Stimulated activated CD4-positive, alpha-beta T cell treated with anti-CD3 and anti-CD28 coated beads, Interleukin-12 subunit alpha, Interleukin-12 subunit beta, amount 100 ng/mL, for 24 hours (primary cell): Measurements from ENCODE around the gene SPANXN2.
"Not testable (repeated sequence)": the region's sequence is repeated elsewhere in the genome, so short reads cannot be mapped to it uniquely, and the experiment has no call there.

Experiments used
- DNase-seq, 2 experiments: peaks; one replicate each; pipeline ENCODE4 v3.0.0-alpha.2; 2020; ENCODE audit warnings: low read depth in 2 of 2

SPANXN2 gene, protein sequence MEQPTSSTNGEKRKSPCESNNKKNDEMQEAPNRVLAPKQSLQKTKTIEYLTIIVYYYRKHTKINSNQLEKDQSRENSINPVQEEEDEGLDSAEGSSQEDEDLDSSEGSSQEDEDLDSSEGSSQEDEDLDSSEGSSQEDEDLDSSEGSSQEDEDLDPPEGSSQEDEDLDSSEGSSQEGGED

DNA sequence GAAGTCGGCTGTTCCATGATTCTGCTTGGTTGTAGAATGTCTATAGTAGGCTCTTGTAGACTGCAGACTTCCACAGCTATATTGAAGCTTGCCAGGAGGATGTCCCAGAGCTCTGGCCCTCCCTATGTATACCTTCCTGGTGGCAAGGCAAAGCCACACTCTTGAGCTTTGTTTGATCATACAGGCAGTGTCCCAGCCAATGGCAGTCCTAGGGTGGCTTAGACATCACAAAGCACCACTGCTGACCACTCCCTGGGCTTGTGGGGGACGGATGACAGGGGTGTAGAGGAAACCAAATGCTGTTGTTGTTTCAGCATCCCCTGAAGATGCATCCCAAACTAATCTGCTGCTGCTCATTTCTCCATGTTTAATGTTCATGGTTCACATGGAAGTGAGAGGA lies at the start of gene SPANXN2:
Gene SPANXN2 (minus strand): TSS at position 101 of the 400 bp plus-strand sequence. CDS start 84 bp downstream, at position 17.
- DNase-seq = not testable (repeated sequence)

DNA sequence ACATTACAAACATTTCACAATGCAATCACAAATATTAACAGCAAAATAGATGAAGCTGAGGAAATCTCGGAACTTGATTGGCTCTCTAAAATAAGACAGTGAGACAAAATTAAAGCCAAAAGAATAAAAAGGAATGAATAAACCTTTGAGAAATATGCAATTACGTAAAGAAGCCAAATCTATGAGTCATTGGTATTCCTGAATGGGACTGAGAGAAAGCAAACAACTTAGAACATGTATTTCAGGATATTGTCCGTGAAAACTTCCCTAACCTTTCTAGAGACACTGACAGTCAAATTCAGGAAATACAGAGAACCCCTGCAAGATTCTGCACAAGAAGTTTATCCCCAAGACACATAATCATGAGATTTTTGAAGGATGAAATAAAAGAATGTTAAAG lies 48.4 kb upstream of the SPANXN2 start:
- DNase-seq = no peak

DNA sequence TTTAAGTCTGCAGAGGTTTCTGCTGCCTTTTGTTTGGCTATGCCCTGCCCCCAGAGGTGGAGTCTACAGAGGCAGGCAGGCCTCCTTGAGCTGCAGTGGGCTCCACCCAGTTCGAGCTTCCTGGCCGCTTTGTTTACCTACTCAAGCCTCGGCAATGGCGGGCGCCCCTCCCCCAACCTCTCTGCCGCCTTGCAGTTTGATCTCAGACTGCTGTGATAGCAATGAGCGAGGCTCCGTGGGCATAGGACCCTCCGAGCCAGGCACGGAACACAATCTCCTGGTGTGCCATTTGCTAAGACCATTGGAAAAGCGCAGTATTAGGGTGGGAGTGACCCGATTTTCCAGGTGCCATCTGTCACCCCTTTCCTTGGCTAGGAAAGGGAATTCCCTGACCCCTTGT lies 47.2 kb upstream of the SPANXN2 start:
- not testable (repeated sequence) for DNase-seq

DNA sequence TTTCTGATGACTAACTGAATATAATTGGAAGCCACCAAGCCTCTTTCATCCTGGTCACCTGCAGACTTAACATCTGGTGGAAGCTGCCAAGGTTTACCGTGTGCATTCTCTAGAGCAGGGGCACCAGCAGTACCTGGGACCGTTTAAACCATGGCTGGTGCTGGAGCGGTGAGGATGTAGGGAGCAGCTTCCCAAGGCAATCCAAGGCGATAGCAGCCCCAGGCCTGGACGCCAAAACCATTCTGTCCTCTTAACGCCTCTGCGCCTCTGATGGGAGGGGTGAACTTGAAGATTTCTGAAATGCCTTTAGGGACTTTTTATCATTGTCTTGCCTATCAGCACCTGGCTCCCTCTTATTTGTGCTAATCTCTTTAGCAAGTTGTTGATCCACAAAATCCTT lies 37.3 kb upstream of the SPANXN2 start:
- no peak for DNase-seq

DNA sequence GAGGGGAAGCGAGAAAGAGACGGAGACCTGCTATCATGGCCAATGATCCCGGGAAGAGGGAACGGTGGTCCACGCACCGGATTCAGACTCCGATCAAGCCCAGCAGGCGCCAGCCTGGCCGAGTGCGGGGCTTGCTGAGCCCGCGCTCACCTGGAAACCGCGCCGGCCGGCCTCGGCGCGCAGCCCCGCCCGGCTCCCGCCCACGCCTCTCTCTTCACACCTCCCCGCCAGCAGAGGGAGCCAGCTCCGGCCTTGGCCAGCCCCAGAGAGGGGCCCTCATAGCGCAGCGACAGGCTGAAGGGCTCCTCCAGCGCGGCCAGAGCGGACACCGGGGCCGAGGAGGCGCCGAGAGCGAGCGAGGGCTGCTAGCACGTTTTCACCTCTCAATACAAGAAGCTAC lies 36.8 kb upstream of the SPANXN2 start:
- no peak for DNase-seq

DNA sequence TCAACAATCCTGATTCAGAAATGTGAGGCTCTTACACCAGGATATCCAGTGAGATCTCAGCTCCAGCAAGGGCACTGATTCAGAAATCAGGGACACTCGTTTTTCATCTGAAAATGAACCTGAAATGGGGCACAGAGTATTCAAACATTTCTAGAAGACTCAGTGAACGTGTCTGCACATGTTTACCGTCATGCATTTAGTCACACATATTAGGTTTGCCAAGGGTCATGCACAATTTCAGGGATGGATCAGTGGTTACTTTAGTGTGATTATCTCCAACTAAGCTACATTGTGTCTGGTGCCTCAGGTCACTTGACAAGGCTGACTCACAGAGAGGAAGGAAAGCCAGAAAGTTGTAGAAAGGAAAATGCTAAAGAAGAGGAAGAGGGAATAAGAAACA lies 33.6 kb upstream of the SPANXN2 start:
- DNase-seq = no peak

DNA sequence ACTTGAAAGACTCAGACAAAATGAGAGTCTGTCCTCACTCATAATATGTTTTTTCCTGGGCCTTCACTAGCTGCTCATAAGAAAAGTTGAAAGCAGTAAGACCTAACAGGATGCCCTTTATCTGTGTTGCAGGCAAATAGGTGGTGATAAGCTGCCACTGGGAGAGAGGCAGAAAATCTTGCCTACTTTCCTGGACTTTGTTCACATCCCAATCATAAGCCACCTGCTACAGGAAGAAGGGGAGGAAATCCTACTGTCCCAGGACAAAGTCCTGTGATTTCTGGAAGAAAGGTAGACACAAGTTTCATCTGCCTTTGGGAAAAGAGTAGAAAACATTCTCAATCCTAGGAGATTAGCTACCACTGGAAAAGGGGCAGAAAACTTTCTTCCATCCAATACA lies 13.3 kb upstream of the SPANXN2 start:
- DNase-seq = no peak

DNA sequence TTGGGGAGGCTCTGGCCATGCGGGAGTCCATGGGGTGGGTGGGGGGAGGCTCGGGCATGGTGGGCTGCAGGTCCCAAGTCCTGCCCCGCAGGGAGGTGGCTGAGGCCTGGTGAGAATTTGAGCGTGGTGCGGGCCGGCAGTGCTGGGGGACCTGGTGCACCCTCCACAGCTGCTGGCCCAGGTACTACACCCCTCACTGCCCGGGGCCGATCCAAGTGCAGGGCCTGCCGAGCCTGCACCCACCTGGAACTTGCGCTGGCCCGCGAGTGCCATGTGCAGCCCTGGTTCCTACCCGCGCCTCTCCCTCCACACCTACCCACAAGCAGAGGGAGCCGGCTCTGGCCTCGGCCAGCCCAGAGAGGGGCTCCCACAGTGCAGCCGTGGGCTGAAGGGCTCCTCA lies 5.7 kb upstream of the SPANXN2 start:
- DNase-seq = no peak

DNA sequence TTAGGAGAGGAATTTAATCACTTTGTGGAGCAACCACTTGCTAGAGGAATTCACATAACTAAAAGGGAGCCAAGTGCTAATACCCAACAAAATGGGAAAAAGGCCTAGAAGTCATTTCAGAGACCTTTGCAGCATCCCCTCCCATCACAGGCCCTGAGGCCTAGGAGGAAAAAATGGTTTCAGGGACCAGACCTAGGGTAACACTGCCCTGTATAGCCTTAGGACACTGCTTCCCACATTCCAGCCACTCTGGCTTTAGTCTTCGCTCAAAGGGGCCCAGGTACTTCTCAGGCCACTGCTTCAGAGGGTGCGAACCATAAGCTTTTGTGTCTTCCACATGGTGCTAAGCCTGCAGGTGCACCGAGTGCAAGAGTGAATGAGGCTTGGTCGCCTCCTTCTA lies 19.1 kb downstream of the SPANXN2 start:
- no peak for DNase-seq

DNA sequence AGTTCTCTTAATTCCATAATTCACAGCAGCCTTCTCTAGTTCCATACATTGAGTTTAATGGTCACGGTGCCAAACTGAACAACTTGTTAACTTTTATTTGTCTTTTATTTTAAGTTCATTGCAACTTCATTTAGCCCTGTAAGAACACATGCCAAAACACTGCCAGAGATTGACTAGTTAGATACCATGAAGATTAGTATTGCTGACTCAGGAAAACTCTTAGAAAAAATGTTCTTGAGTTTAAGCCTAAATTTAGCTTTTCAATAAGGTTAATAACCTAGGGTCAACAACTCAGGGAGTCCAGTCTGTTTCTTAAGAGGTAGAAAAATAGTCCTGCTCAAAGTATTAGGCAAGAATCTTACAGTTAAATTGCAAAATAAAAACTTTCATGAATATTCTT lies 25.7 kb downstream of the SPANXN2 start:
- DNase-seq = no peak

DNA sequence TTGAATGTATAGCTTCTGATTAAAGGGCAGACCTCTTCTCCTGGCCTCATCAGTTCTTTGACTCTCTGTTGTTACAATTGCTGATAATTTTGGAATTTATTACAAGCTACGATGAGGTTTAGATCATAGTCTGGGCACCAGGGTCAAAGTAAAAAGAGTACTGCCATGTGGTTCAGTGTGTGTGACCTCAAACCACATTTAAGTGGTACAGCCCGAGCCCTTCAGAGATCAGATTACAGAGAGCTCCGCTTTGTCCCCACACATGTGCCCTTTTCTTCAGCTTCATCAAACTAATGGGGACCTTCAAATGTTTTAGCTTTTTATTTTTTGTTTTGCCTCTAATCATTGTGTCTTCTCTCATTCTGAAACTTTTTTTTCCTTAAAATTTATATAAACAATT lies 37.1 kb downstream of the SPANXN2 start:
- no peak for DNase-seq

DNA sequence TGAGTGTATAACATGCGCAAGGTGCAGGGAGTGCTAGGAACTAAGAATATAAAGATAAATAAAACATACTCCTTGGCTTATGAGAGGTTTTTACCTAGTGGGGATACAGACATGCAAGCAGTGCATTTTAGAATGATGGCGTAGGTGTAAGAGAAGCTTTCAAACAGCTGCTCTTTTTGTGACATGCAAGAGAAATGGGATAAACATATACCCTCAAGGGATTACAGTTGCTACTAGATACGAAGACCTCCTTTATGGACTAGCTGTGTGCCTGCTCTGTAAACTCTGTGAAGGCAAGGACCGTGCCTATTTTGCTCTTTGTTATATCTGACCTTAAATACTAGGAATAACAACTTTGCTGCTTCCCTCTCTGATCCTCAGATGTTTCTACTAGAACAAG lies 45.6 kb downstream of the SPANXN2 start:
- DNase-seq = no peak

DNA sequence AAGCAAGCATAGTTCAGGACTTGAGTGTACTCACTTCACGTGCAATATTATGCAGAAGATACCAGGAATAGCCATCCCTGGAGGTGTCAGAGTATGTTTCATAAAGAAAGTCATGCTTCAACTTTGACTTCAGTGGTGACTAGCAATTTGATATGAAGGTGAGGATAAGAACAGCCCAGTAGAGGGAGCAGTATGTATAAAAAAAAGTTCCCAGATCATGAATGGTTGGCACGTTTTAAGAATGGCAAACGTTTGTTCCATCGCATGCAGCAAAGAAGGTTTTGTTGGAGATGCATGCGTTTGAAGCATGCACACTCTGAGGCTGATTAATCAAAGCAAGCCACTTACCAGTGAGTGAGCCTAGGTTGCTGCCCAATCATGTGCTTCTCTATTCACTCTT lies 51.2 kb downstream of the SPANXN2 start:
- DNase-seq = no peak

DNA sequence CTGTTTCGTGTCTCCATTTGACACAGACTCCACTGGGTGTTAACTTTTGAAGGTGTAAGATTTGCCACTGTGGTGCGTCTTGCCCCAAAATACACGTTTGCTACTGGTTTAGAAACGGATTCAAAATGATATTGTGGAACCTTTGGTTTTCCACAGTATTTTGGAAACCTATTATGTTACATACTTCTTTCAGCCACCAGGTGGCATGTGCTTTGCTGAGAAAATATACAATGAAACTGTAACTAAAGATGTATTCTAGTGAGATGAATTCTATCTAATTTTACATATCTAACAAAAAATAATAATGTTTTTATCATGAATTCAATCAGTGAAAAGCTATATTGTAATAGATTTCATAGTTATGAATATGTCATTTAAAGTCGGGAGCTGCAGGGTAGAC lies 56.2 kb downstream of the SPANXN2 start:
- DNase-seq = no peak

DNA sequence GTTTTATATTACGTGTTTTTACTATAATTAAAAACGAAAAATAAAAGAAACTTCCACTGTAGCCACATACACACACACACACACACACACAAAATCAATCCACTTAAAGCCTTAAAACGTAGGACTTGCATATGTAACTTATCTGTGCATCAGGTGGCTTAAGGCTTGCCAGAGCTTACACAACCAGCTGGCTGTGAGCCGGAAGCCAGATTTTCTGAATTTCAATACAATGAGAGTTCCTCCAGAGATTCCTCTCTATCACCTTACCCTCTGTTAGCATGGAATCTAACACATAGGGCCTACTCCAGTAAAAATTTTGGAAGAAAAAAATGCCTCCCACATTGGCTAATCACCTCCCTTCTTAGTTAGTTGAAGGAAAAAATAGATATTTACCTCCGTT lies 56.8 kb downstream of the SPANXN2 start:
- no peak for DNase-seq
